ENCODE data around the gene USP46. TPM values are rescaled to one million over a fixed set of nuclear protein-coding genes. Genes with fewer than 3 reads are reported as not detected.

The USP46 gene
- total RNA-seq, 3 donors from 2014 or later (not counting 1 experiment from before 2014, with no cell fraction given), result 7.8 to 11.7 (median 10.3) TPM

- Histone ChIP-seq H3K9me3 (ENCODE audit: control insufficient read depth, insufficient read depth, low read length) (no peaks in the 10 kb centered on the region), H3K36me3 (ENCODE audit: control insufficient read depth, insufficient read depth, low read length) (no peaks in the 10 kb centered on the region), H3K27me3 (ENCODE audit: control insufficient read depth, insufficient read depth, low read length) (no peaks in the 10 kb centered on the region), H3K4me3 (ENCODE audit: low read length) (no peak overlapping the region), H3K4me1 (ENCODE audit: control insufficient read depth, insufficient read depth, low read length) (no peaks in the 10 kb centered on the region), H3K27ac (ENCODE audit: low read length) (no peak overlapping the region)
- Mint-ChIP-seq H3K4me3 (no peak overlapping the region), H3K9me3 (no peaks in the 10 kb centered on the region), H3K27me3 (ENCODE audit: low read depth in 2 of 2) (no peaks in the 10 kb centered on the region), H3K36me3 (no peaks in the 10 kb centered on the region), H3K27ac (no peak overlapping the region), H3K4me1 (peaks cover 0 to 28% of the 10 kb centered on the region in 2 donors)
- WGBS (ENCODE audit: insufficient coverage), result 76% methylated on average over 6 of the region's 6 CpGs
- no peak for ATAC-seq
- no peak for DNase-seq
- intact Hi-C loops (cut with micrococcal nuclease), result no loop called here
- TF ChIP-seq, protein P1, sequence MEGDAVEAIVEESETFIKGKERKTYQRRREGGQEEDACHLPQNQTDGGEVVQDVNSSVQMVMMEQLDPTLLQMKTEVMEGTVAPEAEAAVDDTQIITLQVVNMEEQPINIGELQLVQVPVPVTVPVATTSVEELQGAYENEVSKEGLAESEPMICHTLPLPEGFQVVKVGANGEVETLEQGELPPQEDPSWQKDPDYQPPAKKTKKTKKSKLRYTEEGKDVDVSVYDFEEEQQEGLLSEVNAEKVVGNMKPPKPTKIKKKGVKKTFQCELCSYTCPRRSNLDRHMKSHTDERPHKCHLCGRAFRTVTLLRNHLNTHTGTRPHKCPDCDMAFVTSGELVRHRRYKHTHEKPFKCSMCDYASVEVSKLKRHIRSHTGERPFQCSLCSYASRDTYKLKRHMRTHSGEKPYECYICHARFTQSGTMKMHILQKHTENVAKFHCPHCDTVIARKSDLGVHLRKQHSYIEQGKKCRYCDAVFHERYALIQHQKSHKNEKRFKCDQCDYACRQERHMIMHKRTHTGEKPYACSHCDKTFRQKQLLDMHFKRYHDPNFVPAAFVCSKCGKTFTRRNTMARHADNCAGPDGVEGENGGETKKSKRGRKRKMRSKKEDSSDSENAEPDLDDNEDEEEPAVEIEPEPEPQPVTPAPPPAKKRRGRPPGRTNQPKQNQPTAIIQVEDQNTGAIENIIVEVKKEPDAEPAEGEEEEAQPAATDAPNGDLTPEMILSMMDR (IDR thresholded peaks at IDR 0.05), result no peak
Observed at GRCh38 chr4:52640808-52641565, 18.1 kb downstream of the USP46 start.

- DNase-seq, result no peak
- no peak for ATAC-seq
Observed at GRCh38 chr4:52638717-52639116, 20.4 kb downstream of the USP46 start.

GRCh38 chr4:52637116-52637515 lies 22.0 kb downstream of the USP46 start:
- no peaks in the 10 kb centered on the region for H3K36me3 Mint-ChIP-seq
- intact Hi-C loops (cut with micrococcal nuclease), result no loop called here
- no peak overlapping the region for H3K27ac Mint-ChIP-seq
- H3K27me3 Mint-ChIP-seq (ENCODE audit: low read depth in 2 of 2), result no peaks in the 10 kb centered on the region
- Histone ChIP-seq H3K27ac (ENCODE audit: low read length) (no peak overlapping the region), H3K4me3 (ENCODE audit: low read length) (no peak overlapping the region), H3K27me3 (ENCODE audit: control insufficient read depth, insufficient read depth, low read length) (no peaks in the 10 kb centered on the region), H3K9me3 (ENCODE audit: control insufficient read depth, insufficient read depth, low read length) (no peaks in the 10 kb centered on the region), H3K4me1 (ENCODE audit: control insufficient read depth, insufficient read depth, low read length) (no peaks in the 10 kb centered on the region), H3K36me3 (ENCODE audit: control insufficient read depth, insufficient read depth, low read length) (no peaks in the 10 kb centered on the region)
- TF ChIP-seq, protein P1 (IDR thresholded peaks at IDR 0.05), result no peak
- H3K4me3 Mint-ChIP-seq, result no peak overlapping the region
- no peaks in the 10 kb centered on the region for H3K9me3 Mint-ChIP-seq
- ATAC-seq, result no peak
- DNase-seq, result no peak
- 89% methylated on average over 2 of the region's 2 CpGs for WGBS (ENCODE audit: insufficient coverage)
- peaks cover 0 to 42% of the 10 kb centered on the region in 2 donors for H3K4me1 Mint-ChIP-seq

More at GRCh38 chr4:52638717-52639116, 20.4 kb downstream of the USP46 start:
- Mint-ChIP-seq H3K4me1 (peaks cover 0 to 37% of the 10 kb centered on the region in 2 donors), H3K27ac (no peak overlapping the region), H3K36me3 (no peaks in the 10 kb centered on the region), H3K27me3 (ENCODE audit: low read depth in 2 of 2) (no peaks in the 10 kb centered on the region), H3K9me3 (no peaks in the 10 kb centered on the region), H3K4me3 (no peak overlapping the region)
- H3K4me1 ChIP-seq (ENCODE audit: control insufficient read depth, insufficient read depth, low read length), result no peaks in the 10 kb centered on the region
- no peak overlapping the region for H3K27ac ChIP-seq (ENCODE audit: low read length)
- TF ChIP-seq, protein P1 (IDR thresholded peaks at IDR 0.05), result no peak
- H3K9me3 ChIP-seq (ENCODE audit: control insufficient read depth, insufficient read depth, low read length), result no peaks in the 10 kb centered on the region
- intact Hi-C loops (cut with micrococcal nuclease), result no loop called here
- H3K36me3 ChIP-seq (ENCODE audit: control insufficient read depth, insufficient read depth, low read length), result no peaks in the 10 kb centered on the region
- H3K27me3 ChIP-seq (ENCODE audit: control insufficient read depth, insufficient read depth, low read length), result no peaks in the 10 kb centered on the region
- no peak overlapping the region for H3K4me3 ChIP-seq (ENCODE audit: low read length)
- 51% methylated on average over 3 of the region's 4 CpGs for WGBS (ENCODE audit: insufficient coverage)

- H3K4me3 Mint-ChIP-seq, result no peak overlapping the region
- no peak for ATAC-seq
- no peaks in the 10 kb centered on the region for H3K36me3 Mint-ChIP-seq
Observed at GRCh38 chr4:52635560-52635959, 23.5 kb downstream of the USP46 start.

More at GRCh38 chr4:52635560-52635959, 23.5 kb downstream of the USP46 start:
- intact Hi-C loops (cut with micrococcal nuclease), result no loop called here
- Mint-ChIP-seq H3K27me3 (ENCODE audit: low read depth in 2 of 2) (no peaks in the 10 kb centered on the region), H3K27ac (no peak overlapping the region), H3K9me3 (no peaks in the 10 kb centered on the region), H3K4me1 (peaks cover 0 to 35% of the 10 kb centered on the region in 2 donors)
- H3K9me3 ChIP-seq (ENCODE audit: control insufficient read depth, insufficient read depth, low read length), result no peaks in the 10 kb centered on the region
- no peaks in the 10 kb centered on the region for H3K36me3 ChIP-seq (ENCODE audit: control insufficient read depth, insufficient read depth, low read length)
- WGBS (ENCODE audit: insufficient coverage), result 87% methylated on average over 1 of the region's 1 CpG
- TF ChIP-seq, protein P1 (IDR thresholded peaks at IDR 0.05), result no peak
- no peaks in the 10 kb centered on the region for H3K27me3 ChIP-seq (ENCODE audit: control insufficient read depth, insufficient read depth, low read length)
- no peak overlapping the region for H3K27ac ChIP-seq (ENCODE audit: low read length)
- DNase-seq, result no peak
- no peak overlapping the region for H3K4me3 ChIP-seq (ENCODE audit: low read length)
- H3K4me1 ChIP-seq (ENCODE audit: control insufficient read depth, insufficient read depth, low read length), result no peaks in the 10 kb centered on the region

Measured in natural killer cell (primary cell).